SU-DHL-6 (cell line): ENCODE results near the gene RAB40B.

Experiments
- EZH2phosphoT487 ChIP-seq: fragments of 200-600 bp; sonication (generic), shearing (Covaris generic); conservative IDR thresholded peaks from 2 replicates; pipeline ENCODE4 v1.6.1; 2018; ENCODE audit warnings: mild to moderate bottlenecking, antibody characterized with exemption, low read length, moderate library complexity, mixed read lengths
- TF ChIP-seq, protein P1 (sequence below): fragments of 200-600 bp; sonication (generic); IDR thresholded peaks from one replicate; pipeline ENCODE4 v1.5.1; 2017; ENCODE audit warnings: antibody characterized with exemption, mild to moderate bottlenecking, low read length, moderate library complexity; ENCODE audit not compliant: insufficient read depth, poor library complexity, severe bottlenecking

- no peak for TF ChIP-seq EZH2phosphoT487
- TF ChIP-seq, protein P1, sequence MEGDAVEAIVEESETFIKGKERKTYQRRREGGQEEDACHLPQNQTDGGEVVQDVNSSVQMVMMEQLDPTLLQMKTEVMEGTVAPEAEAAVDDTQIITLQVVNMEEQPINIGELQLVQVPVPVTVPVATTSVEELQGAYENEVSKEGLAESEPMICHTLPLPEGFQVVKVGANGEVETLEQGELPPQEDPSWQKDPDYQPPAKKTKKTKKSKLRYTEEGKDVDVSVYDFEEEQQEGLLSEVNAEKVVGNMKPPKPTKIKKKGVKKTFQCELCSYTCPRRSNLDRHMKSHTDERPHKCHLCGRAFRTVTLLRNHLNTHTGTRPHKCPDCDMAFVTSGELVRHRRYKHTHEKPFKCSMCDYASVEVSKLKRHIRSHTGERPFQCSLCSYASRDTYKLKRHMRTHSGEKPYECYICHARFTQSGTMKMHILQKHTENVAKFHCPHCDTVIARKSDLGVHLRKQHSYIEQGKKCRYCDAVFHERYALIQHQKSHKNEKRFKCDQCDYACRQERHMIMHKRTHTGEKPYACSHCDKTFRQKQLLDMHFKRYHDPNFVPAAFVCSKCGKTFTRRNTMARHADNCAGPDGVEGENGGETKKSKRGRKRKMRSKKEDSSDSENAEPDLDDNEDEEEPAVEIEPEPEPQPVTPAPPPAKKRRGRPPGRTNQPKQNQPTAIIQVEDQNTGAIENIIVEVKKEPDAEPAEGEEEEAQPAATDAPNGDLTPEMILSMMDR = no peak
Measured at GRCh38 chr17:82709024-82709675, 10.7 kb upstream of the RAB40B start.
